Measurements from ENCODE around the gene PGAP3. TPM values are rescaled to one million over a fixed set of nuclear protein-coding genes. Genes with fewer than 3 reads are reported as not detected.
A peak's percentile ranks its signal among the peaks of the same experiment; 100 is the strongest.

PGAP3 gene
- total and polyA plus RNA-seq, 4 donors: 15.9 to 39.7 (median 26.4) TPM

GRCh38 chr17:39653662-39654331 is 34.1 kb downstream of the PGAP3 start:
- 67 to 74% methylated on average over 14 of the region's 14 CpGs for WGBS, 2 donors
- H3K27me3 ChIP-seq (ENCODE audit: control insufficient read depth in 3 of 3, insufficient read depth in 3 of 3, low read length in 2 of 3): no peaks in the 10 kb centered on the region
- H3K4me1 ChIP-seq (ENCODE audit: control insufficient read depth in 5 of 5, insufficient read depth in 5 of 5, low read length in 5 of 5): peaks cover 0 to 30% (median 4%) of the 10 kb centered on the region in 5 donors
- no peak overlapping the region for H3K4me3 ChIP-seq
- peak overlapping the region in 1 of 2 donors; percentile 5 for H3K27ac ChIP-seq (ENCODE audit: low read depth in 1 of 2, low read length in 1 of 2)
- DNase-seq (peak in 1 of 3 donors; percentile 64), ATAC-seq (ENCODE audit: insufficient read depth, low FRiP score) (no peak)
- TF ChIP-seq, protein P1, sequence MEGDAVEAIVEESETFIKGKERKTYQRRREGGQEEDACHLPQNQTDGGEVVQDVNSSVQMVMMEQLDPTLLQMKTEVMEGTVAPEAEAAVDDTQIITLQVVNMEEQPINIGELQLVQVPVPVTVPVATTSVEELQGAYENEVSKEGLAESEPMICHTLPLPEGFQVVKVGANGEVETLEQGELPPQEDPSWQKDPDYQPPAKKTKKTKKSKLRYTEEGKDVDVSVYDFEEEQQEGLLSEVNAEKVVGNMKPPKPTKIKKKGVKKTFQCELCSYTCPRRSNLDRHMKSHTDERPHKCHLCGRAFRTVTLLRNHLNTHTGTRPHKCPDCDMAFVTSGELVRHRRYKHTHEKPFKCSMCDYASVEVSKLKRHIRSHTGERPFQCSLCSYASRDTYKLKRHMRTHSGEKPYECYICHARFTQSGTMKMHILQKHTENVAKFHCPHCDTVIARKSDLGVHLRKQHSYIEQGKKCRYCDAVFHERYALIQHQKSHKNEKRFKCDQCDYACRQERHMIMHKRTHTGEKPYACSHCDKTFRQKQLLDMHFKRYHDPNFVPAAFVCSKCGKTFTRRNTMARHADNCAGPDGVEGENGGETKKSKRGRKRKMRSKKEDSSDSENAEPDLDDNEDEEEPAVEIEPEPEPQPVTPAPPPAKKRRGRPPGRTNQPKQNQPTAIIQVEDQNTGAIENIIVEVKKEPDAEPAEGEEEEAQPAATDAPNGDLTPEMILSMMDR (IDR thresholded peaks at IDR 0.05; ENCODE audit: control extremely low read depth, extremely low read depth): peak; percentile 54
- H3K36me3 ChIP-seq (ENCODE audit: control insufficient read depth in 4 of 4, insufficient read depth in 4 of 4, low read length in 4 of 4): peaks cover 0 to 16% (median 3%) of the 10 kb centered on the region in 4 donors
- H3K9me3 ChIP-seq (ENCODE audit: control insufficient read depth in 4 of 4, insufficient read depth in 3 of 4, low read length in 3 of 4): no peaks in the 10 kb centered on the region
- H3K9ac ChIP-seq (ENCODE audit: insufficient read depth in 1 of 2, low read length in 2 of 2): peak overlapping the region in 1 of 2 donors; percentile 23

DNA sequence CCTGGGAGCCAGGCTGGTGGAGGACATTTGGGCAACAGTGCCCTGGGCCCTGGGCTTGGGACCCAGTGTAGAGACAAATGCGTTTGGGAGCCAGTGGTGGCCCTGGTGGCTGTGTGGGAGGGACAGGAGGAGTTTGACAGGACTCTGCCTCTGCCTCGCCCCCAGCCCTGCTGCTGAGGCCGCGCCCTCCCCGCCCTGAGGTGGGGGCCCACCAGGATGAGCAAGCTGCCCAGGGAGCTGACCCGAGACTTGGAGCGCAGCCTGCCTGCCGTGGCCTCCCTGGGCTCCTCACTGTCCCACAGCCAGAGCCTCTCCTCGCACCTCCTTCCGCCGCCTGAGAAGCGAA is 34.6 kb downstream of the PGAP3 start:
- peaks cover 0 to 28% (median 4%) of the 10 kb centered on the region in 5 donors for H3K4me1 ChIP-seq (ENCODE audit: control insufficient read depth in 5 of 5, insufficient read depth in 5 of 5, low read length in 5 of 5)
- no peak overlapping the region for H3K9ac ChIP-seq (ENCODE audit: insufficient read depth in 1 of 2, low read length in 2 of 2)
- no peaks in the 10 kb centered on the region for H3K9me3 ChIP-seq (ENCODE audit: control insufficient read depth in 4 of 4, insufficient read depth in 3 of 4, low read length in 3 of 4)
- DNase-seq (no peak), ATAC-seq (ENCODE audit: insufficient read depth, low FRiP score) (no peak)
- WGBS, 2 donors: 80 to 87% methylated on average over 12 of the region's 12 CpGs
- no peaks in the 10 kb centered on the region for H3K27me3 ChIP-seq (ENCODE audit: control insufficient read depth in 3 of 3, insufficient read depth in 3 of 3, low read length in 2 of 3)
- TF ChIP-seq, protein P1 (IDR thresholded peaks at IDR 0.05; ENCODE audit: control extremely low read depth, extremely low read depth): no peak
- no peak overlapping the region for H3K4me3 ChIP-seq
- H3K27ac ChIP-seq (ENCODE audit: low read depth in 1 of 2, low read length in 1 of 2): peak overlapping the region in 1 of 2 donors; percentile 5
- peaks cover 0 to 11% (median 1%) of the 10 kb centered on the region in 4 donors for H3K36me3 ChIP-seq (ENCODE audit: control insufficient read depth in 4 of 4, insufficient read depth in 4 of 4, low read length in 4 of 4)

- peaks cover 0 to 27% (median 4%) of the 10 kb centered on the region in 5 donors for H3K4me1 ChIP-seq (ENCODE audit: control insufficient read depth in 5 of 5, insufficient read depth in 5 of 5, low read length in 5 of 5)
- TF ChIP-seq, protein P1 (IDR thresholded peaks at IDR 0.05; ENCODE audit: control extremely low read depth, extremely low read depth): no peak
- no peaks in the 10 kb centered on the region for H3K27me3 ChIP-seq (ENCODE audit: control insufficient read depth in 3 of 3, insufficient read depth in 3 of 3, low read length in 2 of 3)
- H3K4me3 ChIP-seq: no peak overlapping the region
- no peak for ATAC-seq (ENCODE audit: insufficient read depth, low FRiP score)
- no peaks in the 10 kb centered on the region for H3K9me3 ChIP-seq (ENCODE audit: control insufficient read depth in 4 of 4, insufficient read depth in 3 of 4, low read length in 3 of 4)
- H3K9ac ChIP-seq (ENCODE audit: insufficient read depth in 1 of 2, low read length in 2 of 2): no peak overlapping the region
- peak overlapping the region in 1 of 2 donors; percentile 12 for H3K27ac ChIP-seq (ENCODE audit: low read depth in 1 of 2, low read length in 1 of 2)
- DNase-seq: no peak
- peaks cover 0 to 8% (median 1%) of the 10 kb centered on the region in 4 donors for H3K36me3 ChIP-seq (ENCODE audit: control insufficient read depth in 4 of 4, insufficient read depth in 4 of 4, low read length in 4 of 4)
- 59 to 69% methylated on average over 7 of the region's 7 CpGs for whole genome bisulfite sequencing, 2 donors
These were observed 35.1 kb downstream of the PGAP3 start for GRCh38 chr17:39652587-39653315.
